ENCODE results near the gene CATSPER1.

The CATSPER1 gene

DNA sequence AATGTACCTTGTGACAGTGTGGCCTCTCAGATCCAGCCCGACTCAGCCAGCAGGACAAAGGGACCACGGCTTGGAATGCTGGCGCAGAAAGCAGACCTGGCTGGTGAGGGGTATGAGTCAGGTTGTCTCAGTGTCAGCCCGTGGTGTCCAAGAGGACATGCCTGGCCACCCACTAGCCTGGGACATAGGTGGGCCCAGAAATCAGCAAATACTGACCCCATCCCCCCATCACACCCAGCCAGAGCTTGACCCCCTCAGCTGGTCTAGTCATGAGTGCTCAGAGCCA, 19.4 kb downstream of the CATSPER1 start:
- no peaks in the 10 kb centered on the region for H3K9me3 ChIP-seq (ENCODE audit: severe bottlenecking)
- no peak for TF ChIP-seq CTCF (IDR thresholded peaks at IDR 0.05; ENCODE audit: poor library complexity, severe bottlenecking)
- no peaks in the 10 kb centered on the region for H3K27me3 ChIP-seq (ENCODE audit: insufficient read depth, poor library complexity, severe bottlenecking)
- H3K4me3 ChIP-seq (ENCODE audit: severe bottlenecking), result no peak overlapping the region
- H3K4me1 ChIP-seq (ENCODE audit: insufficient read depth, poor library complexity, severe bottlenecking), result peaks cover 17% of the 10 kb centered on the region
- no peak for ATAC-seq (ENCODE audit: low read depth)
- DNase-seq (ENCODE audit: low spot score), result no peak
- peak overlapping the region; percentile 75 for H3K27ac ChIP-seq (ENCODE audit: poor library complexity, severe bottlenecking)
- H3K36me3 ChIP-seq (ENCODE audit: low read depth), result peaks cover 23% of the 10 kb centered on the region

DNA sequence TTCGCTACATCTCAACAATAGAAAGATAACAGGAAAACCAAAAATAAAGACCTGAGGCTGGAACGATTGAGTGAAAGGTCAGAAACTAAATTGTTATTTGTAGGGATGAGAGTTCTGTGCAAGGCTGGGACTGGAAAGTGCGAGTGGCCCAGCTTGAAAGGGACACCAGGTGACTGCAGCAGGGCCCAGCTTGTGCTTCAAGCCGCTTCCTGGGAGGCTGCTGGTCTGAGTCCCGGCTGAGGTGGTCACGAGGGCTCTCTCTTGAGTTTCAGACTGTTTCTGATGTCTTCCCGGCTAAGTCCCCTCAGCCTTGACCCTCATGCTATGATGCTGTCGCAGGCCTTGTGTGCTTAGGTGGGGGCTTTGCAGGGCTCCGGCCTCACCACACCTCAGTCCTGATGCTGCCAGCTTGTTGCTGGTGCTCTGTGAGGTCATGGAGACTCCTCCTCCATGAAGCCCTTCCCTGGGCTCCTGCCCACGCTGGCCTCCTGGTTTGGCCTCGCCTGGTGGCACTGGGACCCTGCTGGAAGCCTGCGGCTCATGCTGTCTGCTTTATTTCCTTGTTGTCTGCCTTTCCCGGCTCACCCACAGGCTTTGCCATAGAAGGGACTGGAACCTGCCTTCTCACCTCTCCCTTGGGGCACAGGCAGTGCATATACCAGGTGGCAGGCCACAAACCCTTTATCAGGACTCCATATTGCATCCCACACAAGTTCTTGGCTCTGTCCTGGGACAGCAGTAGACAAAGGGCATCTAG, 20.0 kb downstream of the CATSPER1 start:
- no peak for TF ChIP-seq CTCF (IDR thresholded peaks at IDR 0.05; ENCODE audit: poor library complexity, severe bottlenecking)
- Histone ChIP-seq H3K4me1 (ENCODE audit: insufficient read depth, poor library complexity, severe bottlenecking) (peaks cover 12% of the 10 kb centered on the region), H3K27me3 (ENCODE audit: insufficient read depth, poor library complexity, severe bottlenecking) (no peaks in the 10 kb centered on the region), H3K27ac (ENCODE audit: poor library complexity, severe bottlenecking) (peak overlapping the region; percentile 75), H3K4me3 (ENCODE audit: severe bottlenecking) (no peak overlapping the region), H3K36me3 (ENCODE audit: low read depth) (peaks cover 23% of the 10 kb centered on the region), H3K9me3 (ENCODE audit: severe bottlenecking) (no peaks in the 10 kb centered on the region)
- no peak for ATAC-seq (ENCODE audit: low read depth)
- no peak for DNase-seq (ENCODE audit: low spot score)

- H3K36me3 ChIP-seq (ENCODE audit: low read depth), result peaks cover 41% of the 10 kb centered on the region
- H3K27ac ChIP-seq (ENCODE audit: poor library complexity, severe bottlenecking), result no peak overlapping the region
- no peak for ATAC-seq (ENCODE audit: low read depth)
- peaks cover 17% of the 10 kb centered on the region for H3K4me1 ChIP-seq (ENCODE audit: insufficient read depth, poor library complexity, severe bottlenecking)
- TF ChIP-seq CTCF (IDR thresholded peaks at IDR 0.05; ENCODE audit: poor library complexity, severe bottlenecking), result no peak
- H3K27me3 ChIP-seq (ENCODE audit: insufficient read depth, poor library complexity, severe bottlenecking), result no peaks in the 10 kb centered on the region
- H3K4me3 ChIP-seq (ENCODE audit: severe bottlenecking), result no peak overlapping the region
- DNase-seq (ENCODE audit: low spot score), result no peak
- H3K9me3 ChIP-seq (ENCODE audit: severe bottlenecking), result no peaks in the 10 kb centered on the region
These were observed 22.1 kb downstream of the CATSPER1 start for GRCh38 chr11:66004186-66004585.

DNA sequence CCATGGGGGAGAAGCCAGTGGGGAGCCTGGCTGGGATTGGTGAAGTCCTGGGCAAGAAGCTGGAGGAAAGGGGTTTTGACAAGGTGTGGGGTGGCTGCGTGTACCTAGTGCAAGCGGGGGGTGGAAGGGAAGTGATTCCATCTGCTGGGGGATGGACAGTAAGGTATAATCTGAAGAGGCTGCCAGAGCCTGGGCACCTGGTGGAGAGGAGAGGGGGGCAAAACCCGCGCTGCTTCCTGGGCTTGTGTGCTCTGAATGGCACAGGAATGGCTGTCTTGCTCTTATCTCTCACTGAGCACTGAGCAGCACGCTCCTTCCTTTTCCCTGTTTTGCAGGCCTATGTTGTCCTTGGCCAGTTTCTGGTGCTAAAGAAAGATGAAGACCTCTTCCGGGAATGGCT, 23.0 kb downstream of the CATSPER1 start:
- H3K4me1 ChIP-seq (ENCODE audit: insufficient read depth, poor library complexity, severe bottlenecking), result peaks cover 9% of the 10 kb centered on the region
- TF ChIP-seq CTCF (IDR thresholded peaks at IDR 0.05; ENCODE audit: poor library complexity, severe bottlenecking), result no peak
- H3K4me3 ChIP-seq (ENCODE audit: severe bottlenecking), result peak overlapping the region; percentile 69
- H3K36me3 ChIP-seq (ENCODE audit: low read depth), result peaks cover 50% of the 10 kb centered on the region
- H3K9me3 ChIP-seq (ENCODE audit: severe bottlenecking), result no peaks in the 10 kb centered on the region
- H3K27me3 ChIP-seq (ENCODE audit: insufficient read depth, poor library complexity, severe bottlenecking), result no peaks in the 10 kb centered on the region
- DNase-seq (ENCODE audit: low spot score), result no peak
- peak overlapping the region; percentile 80 for H3K27ac ChIP-seq (ENCODE audit: poor library complexity, severe bottlenecking)
- no peak for ATAC-seq (ENCODE audit: low read depth)

DNA sequence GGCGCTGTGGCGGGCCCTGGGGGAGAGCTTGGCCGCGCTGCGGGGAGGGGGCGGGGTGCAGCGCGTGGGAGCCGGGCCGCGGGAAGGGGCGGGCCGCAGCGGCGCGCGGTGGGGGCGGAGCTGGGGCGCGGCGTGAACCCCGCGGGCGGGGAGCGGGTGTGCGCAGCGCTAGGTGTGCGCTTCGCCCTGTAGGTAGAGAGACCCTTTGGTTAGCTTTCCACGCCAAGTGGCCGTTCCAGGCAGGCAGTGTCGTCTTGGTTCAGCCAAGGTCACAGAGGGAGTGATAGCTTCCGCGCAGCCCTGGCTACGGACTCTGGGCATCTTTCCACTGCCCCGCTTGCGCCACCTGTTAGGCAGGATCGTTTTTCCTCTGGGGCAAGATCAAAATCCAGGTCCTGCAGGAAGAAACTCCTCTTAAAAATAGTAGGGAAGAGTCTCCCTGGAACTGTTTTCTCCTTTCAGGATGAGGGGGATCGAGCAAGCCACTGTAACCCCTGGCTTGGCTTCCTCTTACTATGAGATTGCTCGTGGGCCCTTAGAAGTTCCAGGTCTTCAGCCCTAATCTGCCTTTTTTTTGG, 23.5 kb downstream of the CATSPER1 start:
- peaks cover 54% of the 10 kb centered on the region for H3K36me3 ChIP-seq (ENCODE audit: low read depth)
- peaks cover 6% of the 10 kb centered on the region for H3K4me1 ChIP-seq (ENCODE audit: insufficient read depth, poor library complexity, severe bottlenecking)
- H3K27ac ChIP-seq (ENCODE audit: poor library complexity, severe bottlenecking), result peak overlapping the region; percentile 80
- peak; percentile 25 for TF ChIP-seq CTCF (IDR thresholded peaks at IDR 0.05; ENCODE audit: poor library complexity, severe bottlenecking)
- peak; percentile 52 for ATAC-seq (ENCODE audit: low read depth)
- DNase-seq (ENCODE audit: low spot score), result no peak
- H3K27me3 ChIP-seq (ENCODE audit: insufficient read depth, poor library complexity, severe bottlenecking), result no peaks in the 10 kb centered on the region
- no peaks in the 10 kb centered on the region for H3K9me3 ChIP-seq (ENCODE audit: severe bottlenecking)
- peak overlapping the region; percentile 69 for H3K4me3 ChIP-seq (ENCODE audit: severe bottlenecking)
